Measurements from ENCODE around the gene IGBP1. TPM values are rescaled to one million over a fixed set of nuclear protein-coding genes. Genes with fewer than 3 reads are reported as not detected.

IGBP1 gene
- total RNA-seq, 3 donors from 2014 or later (not counting 1 experiment from before 2014, with no cell fraction given) = 39.4 to 40.7 (median 40.1) TPM

DNA sequence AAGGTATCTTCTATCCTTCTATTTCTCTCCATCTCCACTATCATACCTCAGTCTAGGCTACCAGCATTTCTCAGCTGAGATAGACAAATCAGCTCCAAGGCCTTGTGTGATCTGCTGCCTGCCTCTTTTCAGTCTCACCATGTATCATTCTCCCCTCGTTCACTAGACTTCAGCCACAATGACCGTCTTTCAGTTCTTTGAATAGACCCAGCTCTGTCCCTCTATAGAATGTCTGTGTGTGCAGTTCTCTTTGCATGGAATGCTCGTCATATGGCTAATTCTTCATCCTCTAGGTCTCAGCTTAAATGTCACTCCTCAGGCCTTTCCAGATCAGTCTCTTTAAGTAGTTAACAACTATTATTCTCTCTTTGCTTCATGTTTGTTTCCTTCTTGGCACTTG is 6.5 kb downstream of the IGBP1 start:
- no peaks in the 10 kb centered on the region for H3K9me3 Mint-ChIP-seq
- DNase-seq (no peak), ATAC-seq (no peak)
- Histone ChIP-seq H3K27me3 (ENCODE audit: control insufficient read depth, insufficient read depth, low read length) (no peaks in the 10 kb centered on the region), H3K4me1 (ENCODE audit: control insufficient read depth, insufficient read depth, low read length) (peaks cover 4% of the 10 kb centered on the region), H3K27ac (ENCODE audit: low read length) (no peak overlapping the region), H3K36me3 (ENCODE audit: control insufficient read depth, insufficient read depth, low read length) (no peaks in the 10 kb centered on the region), H3K4me3 (ENCODE audit: low read length) (no peak overlapping the region), H3K9me3 (ENCODE audit: control insufficient read depth, insufficient read depth, low read length) (no peaks in the 10 kb centered on the region)
- H3K27me3 Mint-ChIP-seq (ENCODE audit: low read depth in 2 of 2) = no peaks in the 10 kb centered on the region
- intact Hi-C loops (cut with micrococcal nuclease) = no loop called here
- 95% methylated on average over 3 of the region's 3 CpGs for WGBS (ENCODE audit: insufficient coverage)
- peak overlapping the region in 1 of 2 donors; percentile 61 for H3K27ac Mint-ChIP-seq
- no peaks in the 10 kb centered on the region for H3K36me3 Mint-ChIP-seq
- TF ChIP-seq, protein P1, sequence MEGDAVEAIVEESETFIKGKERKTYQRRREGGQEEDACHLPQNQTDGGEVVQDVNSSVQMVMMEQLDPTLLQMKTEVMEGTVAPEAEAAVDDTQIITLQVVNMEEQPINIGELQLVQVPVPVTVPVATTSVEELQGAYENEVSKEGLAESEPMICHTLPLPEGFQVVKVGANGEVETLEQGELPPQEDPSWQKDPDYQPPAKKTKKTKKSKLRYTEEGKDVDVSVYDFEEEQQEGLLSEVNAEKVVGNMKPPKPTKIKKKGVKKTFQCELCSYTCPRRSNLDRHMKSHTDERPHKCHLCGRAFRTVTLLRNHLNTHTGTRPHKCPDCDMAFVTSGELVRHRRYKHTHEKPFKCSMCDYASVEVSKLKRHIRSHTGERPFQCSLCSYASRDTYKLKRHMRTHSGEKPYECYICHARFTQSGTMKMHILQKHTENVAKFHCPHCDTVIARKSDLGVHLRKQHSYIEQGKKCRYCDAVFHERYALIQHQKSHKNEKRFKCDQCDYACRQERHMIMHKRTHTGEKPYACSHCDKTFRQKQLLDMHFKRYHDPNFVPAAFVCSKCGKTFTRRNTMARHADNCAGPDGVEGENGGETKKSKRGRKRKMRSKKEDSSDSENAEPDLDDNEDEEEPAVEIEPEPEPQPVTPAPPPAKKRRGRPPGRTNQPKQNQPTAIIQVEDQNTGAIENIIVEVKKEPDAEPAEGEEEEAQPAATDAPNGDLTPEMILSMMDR (IDR thresholded peaks at IDR 0.05) = no peak
- H3K4me1 Mint-ChIP-seq = peaks cover 7 to 36% of the 10 kb centered on the region in 2 donors
- no peak overlapping the region for H3K4me3 Mint-ChIP-seq

DNA sequence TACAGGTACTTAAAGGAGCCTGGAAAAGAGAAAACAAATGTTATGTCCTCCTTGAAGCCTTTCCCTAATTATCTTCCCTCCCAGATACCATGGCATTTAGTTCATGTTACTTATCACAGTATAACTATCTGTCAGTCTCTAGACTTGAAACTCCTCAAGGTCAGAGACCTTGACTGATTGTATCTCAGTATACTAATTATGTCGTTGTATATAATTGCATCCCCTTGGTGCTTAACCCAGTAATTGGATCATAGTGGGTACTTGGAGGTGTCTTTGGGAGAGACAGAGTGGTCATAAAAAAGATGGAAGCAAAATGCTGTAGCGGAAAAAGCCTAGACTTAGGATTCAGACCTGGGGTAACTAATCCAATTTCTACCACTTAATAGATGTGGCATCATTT is 8.1 kb downstream of the IGBP1 start:
- no peaks in the 10 kb centered on the region for H3K9me3 Mint-ChIP-seq
- Histone ChIP-seq H3K36me3 (ENCODE audit: control insufficient read depth, insufficient read depth, low read length) (no peaks in the 10 kb centered on the region), H3K4me1 (ENCODE audit: control insufficient read depth, insufficient read depth, low read length) (no peaks in the 10 kb centered on the region), H3K4me3 (ENCODE audit: low read length) (no peak overlapping the region), H3K9me3 (ENCODE audit: control insufficient read depth, insufficient read depth, low read length) (no peaks in the 10 kb centered on the region), H3K27ac (ENCODE audit: low read length) (no peak overlapping the region), H3K27me3 (ENCODE audit: control insufficient read depth, insufficient read depth, low read length) (no peaks in the 10 kb centered on the region)
- H3K4me3 Mint-ChIP-seq = no peak overlapping the region
- H3K4me1 Mint-ChIP-seq = peaks cover 0 to 26% of the 10 kb centered on the region in 2 donors
- no peaks in the 10 kb centered on the region for H3K36me3 Mint-ChIP-seq
- DNase-seq (no peak), ATAC-seq (no peak)
- no peaks in the 10 kb centered on the region for H3K27me3 Mint-ChIP-seq (ENCODE audit: low read depth in 2 of 2)
- intact Hi-C loops (cut with micrococcal nuclease) = no loop called here
- TF ChIP-seq, protein P1 (IDR thresholded peaks at IDR 0.05) = no peak
- no peak overlapping the region for H3K27ac Mint-ChIP-seq
- WGBS (ENCODE audit: insufficient coverage) = 100% methylated on average over 1 of the region's 2 CpGs

DNA sequence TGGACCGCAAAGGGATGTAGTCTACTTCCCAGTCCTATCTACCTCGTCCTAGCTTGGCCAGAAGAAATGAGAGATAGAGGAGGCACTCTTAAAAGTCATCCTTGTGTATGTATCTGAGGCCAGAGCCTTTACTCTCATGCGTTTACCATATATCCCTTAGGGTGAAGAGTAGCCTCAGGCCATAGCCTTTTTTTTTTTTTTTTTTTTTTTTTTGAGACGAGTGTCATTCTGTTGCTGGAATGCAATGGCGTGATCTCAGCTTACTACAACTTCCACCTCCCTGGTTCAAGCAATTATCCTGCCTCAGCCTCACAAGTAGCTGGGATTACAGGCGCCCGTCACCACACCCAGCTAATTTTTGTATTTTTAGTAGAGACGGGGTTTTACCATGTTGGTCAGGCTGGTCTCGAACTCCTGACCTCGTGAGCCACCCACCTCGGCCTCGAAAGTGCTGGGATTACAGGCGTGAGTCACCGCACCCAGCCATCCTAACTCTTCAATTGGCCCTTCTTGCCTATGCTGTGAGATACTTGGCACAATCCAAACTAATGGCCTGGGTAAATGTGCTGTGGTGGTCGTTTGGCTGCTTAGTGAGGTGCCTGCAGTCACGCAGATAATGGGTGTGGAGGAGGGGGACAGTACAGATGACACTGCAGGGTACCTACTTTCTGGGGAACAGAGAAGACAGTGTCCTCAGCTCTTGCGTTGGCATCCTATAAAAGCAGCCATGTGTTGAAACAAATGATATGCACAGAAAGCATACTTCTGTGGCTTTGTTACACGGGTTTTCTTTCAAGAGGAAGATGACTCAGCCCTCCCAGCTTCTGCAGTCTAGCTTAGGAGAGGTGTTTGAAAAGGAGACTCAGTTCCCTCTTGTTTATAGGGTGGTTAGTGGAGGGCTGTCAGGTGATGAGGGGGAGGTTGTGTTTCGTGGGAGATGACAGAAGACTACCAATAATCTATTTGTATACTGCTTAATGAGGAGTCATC is 33.6 kb downstream of the IGBP1 start:
- DNase-seq = no peak
- intact Hi-C loops (cut with micrococcal nuclease) = no loop called here
- no peak overlapping the region for H3K4me3 ChIP-seq (ENCODE audit: low read length)
- TF ChIP-seq, protein P1 (IDR thresholded peaks at IDR 0.05) = no peak
- peak overlapping the region in 1 of 2 donors; percentile 35 for H3K27ac Mint-ChIP-seq
- no peaks in the 10 kb centered on the region for H3K9me3 Mint-ChIP-seq
- 79% methylated on average over 10 of the region's 19 CpGs for WGBS (ENCODE audit: insufficient coverage)
- no peaks in the 10 kb centered on the region for H3K4me1 Mint-ChIP-seq
- H3K27me3 ChIP-seq (ENCODE audit: control insufficient read depth, insufficient read depth, low read length) = no peaks in the 10 kb centered on the region
- H3K36me3 Mint-ChIP-seq = no peaks in the 10 kb centered on the region
- no peak overlapping the region for H3K4me3 Mint-ChIP-seq
- H3K27me3 Mint-ChIP-seq (ENCODE audit: low read depth in 2 of 2) = no peaks in the 10 kb centered on the region
- H3K9me3 ChIP-seq (ENCODE audit: control insufficient read depth, insufficient read depth, low read length) = no peaks in the 10 kb centered on the region
- ATAC-seq = no peak
- H3K36me3 ChIP-seq (ENCODE audit: control insufficient read depth, insufficient read depth, low read length) = peaks cover 6% of the 10 kb centered on the region
- H3K27ac ChIP-seq (ENCODE audit: low read length) = no peak overlapping the region
- H3K4me1 ChIP-seq (ENCODE audit: control insufficient read depth, insufficient read depth, low read length) = no peaks in the 10 kb centered on the region
